IMR-90 (cell line): ENCODE measurements around the gene ARHGEF37. TPM values are rescaled to one million over a fixed set of nuclear protein-coding genes. Genes with fewer than 3 reads are reported as not detected.
A peak's percentile ranks its signal among the peaks of the same experiment; 100 is the strongest.

Source experiments
- ATAC-seq: fragments of 200-7000 bp; cut with Tn5 transposase; 2 replicates; pipeline ENCODE4 v1.9.1; 2020; ENCODE audit warnings: low read depth, mild to moderate bottlenecking, moderate library complexity
- BruUV-seq: library from RNA; stranded (reverse); fragments of 400-500 nt; replicated peaks from 2 replicates; lab custom pipeline; 2021; lab: Mats Ljungman, UMichigan
- CTCF ChIA-PET: fragments of 300-600 bp; formaldehyde crosslinking; extraction: SDS; loops from one replicate; lab custom pipeline; 2021; ENCODE audit warnings: antibody characterized with exemption; lab: Yijun Ruan, JAX
- POLR2A ChIA-PET: fragments of 300-600 bp; sonication (Branson Sonifier 250); formaldehyde crosslinking; loops from one replicate; lab custom pipeline; 2022; ENCODE audit warnings: antibody characterized with exemption; ENCODE audit not compliant: unreplicated experiment; lab: Charles Lee
- DNase-seq: peaks from one replicate; pipeline ENCODE4 v3.0.0; 2013
- H2AFZ ChIP-seq: replicated peaks from 2 replicates; pipeline ENCODE3; 2013; ENCODE audit warnings: low read length, mild to moderate bottlenecking; ENCODE audit not compliant: poor library complexity
- H2AK5ac ChIP-seq: 2 replicates; pipeline ENCODE4 v1.6.1; 2013; ENCODE audit warnings: low read depth, low read length, inconsistent platforms
- H2AK9ac ChIP-seq: replicated peaks from 2 replicates; pipeline ENCODE3; 2013; ENCODE audit warnings: mild to moderate bottlenecking, low read depth, low read length, moderate library complexity; ENCODE audit not compliant: poor library complexity
- H2BK120ac ChIP-seq: 2 replicates; pipeline ENCODE4 v1.6.1; 2013; ENCODE audit warnings: low read depth, low read length, inconsistent platforms
- H2BK15ac ChIP-seq: 3 replicates; pipeline ENCODE4 v1.6.1; 2013; ENCODE audit warnings: low read depth, low read length, inconsistent platforms
- H2BK20ac ChIP-seq: 2 replicates; pipeline ENCODE4 v1.6.1; 2013; ENCODE audit warnings: low read depth, mild to moderate bottlenecking, inconsistent platforms, low read length, moderate library complexity
- H2BK5ac ChIP-seq: 2 replicates; pipeline ENCODE4 v1.6.1; 2013; ENCODE audit warnings: mild to moderate bottlenecking, low read depth, low read length, inconsistent platforms; ENCODE audit not compliant: poor library complexity, severe bottlenecking
- H3K14ac ChIP-seq: replicated peaks from 2 replicates; pipeline ENCODE4 v1.6.1; 2013; ENCODE audit warnings: low read depth, low read length, inconsistent platforms
- H3K18ac ChIP-seq: 2 replicates; pipeline ENCODE4 v1.6.1; 2013; ENCODE audit warnings: low read depth, low read length, control low read depth
- H3K23ac ChIP-seq: 2 replicates; pipeline ENCODE4 v1.6.1; 2013; ENCODE audit warnings: low read depth, low read length, inconsistent platforms
- H3K27ac ChIP-seq: 2 replicates; pipeline ENCODE4 v1.5.1; 2013; ENCODE audit warnings: mild to moderate bottlenecking, control low read depth, low read length; ENCODE audit not compliant: insufficient read depth
- H3K27me3 ChIP-seq: 2 replicates; pipeline ENCODE4 v1.6.1; 2013; ENCODE audit warnings: low read length; ENCODE audit not compliant: control insufficient read depth, insufficient read depth
- H3K36me3 ChIP-seq: 2 replicates; pipeline ENCODE4 v1.6.1; 2013; ENCODE audit warnings: low read length, mixed read lengths; ENCODE audit not compliant: control insufficient read depth, insufficient read depth
- H3K4ac ChIP-seq: 2 replicates; pipeline ENCODE4 v1.6.1; 2013; ENCODE audit warnings: low read depth, low read length, inconsistent platforms
- H3K4me1 ChIP-seq: 2 replicates; pipeline ENCODE4 v1.6.1; 2013; ENCODE audit warnings: low read length, mixed read lengths; ENCODE audit not compliant: control insufficient read depth, insufficient read depth
- H3K4me2 ChIP-seq: 2 replicates; pipeline ENCODE4 v1.6.1; 2013; ENCODE audit warnings: low read depth, mild to moderate bottlenecking, control low read depth, low read length, moderate library complexity
- H3K4me3 ChIP-seq: 2 replicates; pipeline ENCODE4 v1.5.1; 2013; ENCODE audit warnings: low read depth, mild to moderate bottlenecking, control low read depth, low read length, moderate library complexity; ENCODE audit not compliant: insufficient read depth
- H3K56ac ChIP-seq: 2 replicates; pipeline ENCODE4 v1.6.1; 2013; ENCODE audit warnings: low read length, inconsistent platforms; ENCODE audit not compliant: insufficient read depth; ENCODE audit errors: extremely low read depth
- H3K79me1 ChIP-seq, 2 experiments: 2 replicates each; pipeline ENCODE4 v1.6.1; 2013; ENCODE audit warnings: low read length in 2 of 2, inconsistent platforms in 1 of 2, low read depth in 1 of 2
- H3K9ac ChIP-seq: 2 replicates; pipeline ENCODE4 v1.6.1; 2013; ENCODE audit warnings: low read depth, low read length, control low read depth
- H3K9me1 ChIP-seq: 2 replicates; pipeline ENCODE4 v1.6.1; 2013; ENCODE audit warnings: low read length, inconsistent platforms; ENCODE audit not compliant: insufficient read depth
- H3K9me3 ChIP-seq: 2 replicates; pipeline ENCODE4 v1.6.1; 2013; ENCODE audit warnings: low read length; ENCODE audit not compliant: control insufficient read depth, insufficient read depth
- H4K20me1 ChIP-seq: 2 replicates; pipeline ENCODE4 v1.6.1; 2013; ENCODE audit warnings: low read length, inconsistent platforms; ENCODE audit not compliant: insufficient read depth
- H4K5ac ChIP-seq: 2 replicates; pipeline ENCODE4 v1.6.1; 2013; ENCODE audit warnings: mild to moderate bottlenecking, low read depth, low read length, control low read depth
- H4K8ac ChIP-seq, 2 experiments: 2 replicates each; pipeline ENCODE4 v1.6.1; 2013; ENCODE audit warnings: low read depth in 2 of 2, low read length in 2 of 2, control low read depth in 1 of 2, inconsistent platforms in 1 of 2
- H4K91ac ChIP-seq: 2 replicates; pipeline ENCODE4 v1.6.1; 2013; ENCODE audit warnings: low read depth, low read length, inconsistent platforms; ENCODE audit not compliant: insufficient read depth
- MAFK ChIP-seq: IDR thresholded peaks from 2 replicates; pipeline ENCODE4 v1.6.1; 2012; ENCODE audit warnings: low read depth, low read length, improper control_type of control experiment
- SMC3 ChIP-seq: fragments of 150-350 bp; IDR thresholded peaks from 2 replicates; pipeline ENCODE4 v1.6.1; 2016; ENCODE audit warnings: low read depth, mild to moderate bottlenecking, antibody characterized with exemption, low read length, moderate library complexity
- WGBS, 2 experiments: methylation state at CpG; one replicate each; pipeline versions ENCODE4 v1.1.5 to v1.1.7; 2013; ENCODE audit warnings: missing lambda C conversion rate in 2 of 2; ENCODE audit not compliant: insufficient read length in 1 of 2; ENCODE audit errors: extremely low coverage in 2 of 2; 5-methylcytosine and 5-hydroxymethylcytosine counted together
- dilution Hi-C: fragments of 300-500 bp; cut with HindIII; formaldehyde crosslinking; loops from one replicate; pipeline ENCODE4 v1.14.3; 2018; ENCODE audit warnings: low sequenced_read_pairs; ENCODE audit not compliant: unreplicated experiment
- in situ Hi-C: fragments of 300-500 bp; cut with MboI; formaldehyde crosslinking; loops from 3 replicates; pipeline ENCODE4 v1.14.3; 2019; ENCODE audit warnings: low sequenced_read_pairs, inconsistent platforms, mixed read lengths
- intact Hi-C: fragments of 100-400 bp; cut with micrococcal nuclease; formaldehyde crosslinking; loops from 2 replicates; pipeline ENCODE4 v1.10.0; 2022
- polyA plus RNA-seq, 3 experiments: library from polyadenylated mRNA; depleted of rRNA; stranded (reverse); fragments of >200 nt; gene quantifications; 2 replicates each; pipeline ENCODE4 v1.2.3, GENCODE V29; 2012; ENCODE audit warnings: low replicate concordance in 1 of 3
- total RNA-seq: library from RNA; depleted of rRNA; stranded (reverse); fragments of >200 nt; gene quantifications from 2 replicates; pipeline ENCODE4 v1.2.3, GENCODE V29; 2012

Gene ARHGEF37
- total and polyA plus RNA-seq, 2 of the 4 experiments (the other 2 are of a cell fraction), result 0.39 to 0.54 TPM

- Histone ChIP-seq H3K27me3 (no peaks in the 10 kb centered on the region), H2AK9ac (no peak overlapping the region), H3K4me3 (no peak overlapping the region), H3K14ac (no peak overlapping the region), H3K56ac (no peak overlapping the region), H3K4me1 (peaks cover 5% of the 10 kb centered on the region), H3K9me3 (no peaks in the 10 kb centered on the region), H3K23ac (no peak overlapping the region), H2BK120ac (no peak overlapping the region), H2BK15ac (no peak overlapping the region), H4K20me1 (peaks cover 100% of the 10 kb centered on the region), H3K4me2 (peak overlapping the region; percentile 24; the same call in 1 of the 2 replicates), H3K18ac (no peak overlapping the region), H3K4ac (no peak overlapping the region), H3K9me1 (peaks cover 8% of the 10 kb centered on the region), H3K79me1 (peaks cover 0 to 15% of the 10 kb centered on the region in 2 experiments; a peak in 2 of 4 replicates), H2AK5ac (no peak overlapping the region), H4K8ac (no peak overlapping the region), H3K9ac (no peak overlapping the region), H3K27ac (no peak overlapping the region), H2BK5ac (no peak overlapping the region), H2BK20ac (no peak overlapping the region), H4K91ac (no peak overlapping the region), H4K5ac (no peak overlapping the region), H2AFZ (no peak overlapping the region), H3K36me3 (peaks cover 25% of the 10 kb centered on the region)
- dilution Hi-C loops (no loop called here), intact Hi-C loops (loop anchor here (5.0 kb wide), 1 partner anchor 35 kb away; no protein-coding TSS in a partner anchor), in situ Hi-C loops (no loop called here)
- ChIA-PET POLR2A (no interaction called here), CTCF (interaction anchor here (1.1 kb wide), 1 partner anchor 9 kb away, joined by 3 read pairs; no protein-coding TSS in a partner anchor)
- peak; percentile 28 for ATAC-seq
- BruUV-seq, result no TSS peak
- DNase-seq, result no peak
- WGBS, 2 experiments, result no CpG with 5 or more reads among the region's 1 CpG
- TF ChIP-seq SMC3, result no peak
- peak; percentile 38 for TF ChIP-seq MAFK
Observed at GRCh38 chr5:149537374-149537975, 43.8 kb upstream of the ARHGEF37 start.
